Measurements from ENCODE around the gene HSD11B2. TPM values are rescaled to one million over a fixed set of nuclear protein-coding genes. Genes with fewer than 3 reads are reported as not detected.

HSD11B2 gene
- total RNA-seq, 1 experiment from 2014 or later: 9.7 TPM

DNA sequence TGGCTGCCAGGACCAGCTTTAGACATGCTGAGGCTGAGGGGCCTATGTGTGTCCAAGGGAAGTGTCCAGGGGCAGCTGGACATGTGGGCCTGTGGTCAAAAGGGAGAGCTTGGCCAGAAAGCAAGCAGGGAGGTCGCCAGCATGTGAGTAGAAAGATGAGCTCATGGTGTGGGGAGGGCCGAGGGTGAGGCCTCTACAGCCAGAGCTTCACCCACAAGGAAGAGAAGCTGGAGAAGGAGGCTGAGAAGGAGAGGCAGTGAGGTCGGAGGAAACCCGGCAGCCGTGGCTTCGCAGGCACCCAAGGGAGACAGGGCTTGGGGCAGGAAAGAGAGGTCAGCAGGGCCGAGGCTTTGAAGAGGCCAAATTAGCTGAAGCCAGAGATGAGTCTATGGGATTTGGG, 4.0 kb upstream of the HSD11B2 start:
- H3K27ac ChIP-seq (ENCODE audit: low read depth, low read length): no peak overlapping the region
- no peak overlapping the region for H2AFZ ChIP-seq (ENCODE audit: low read depth, low read length, poor library complexity, severe bottlenecking)
- no peak overlapping the region for H3K9ac ChIP-seq (ENCODE audit: low read length)
- H3K9me2 ChIP-seq (ENCODE audit: insufficient read depth): no peaks in the 10 kb centered on the region
- no peaks in the 10 kb centered on the region for H3K9me3 ChIP-seq (ENCODE audit: control insufficient read depth in 1 of 2, insufficient read depth in 1 of 2, low read depth in 1 of 2, low read length in 2 of 2)
- CTCF ChIA-PET: interaction anchor here (1.4 to 3.7 kb wide), 3 partner anchors 20 to 53 kb away, joined by 3 to 41 read pairs (median 16); no protein-coding TSS in a partner anchor
- POLR2A ChIA-PET: no interaction called here
- no TSS peak for BruUV-seq (replicated peaks)
- no peaks in the 10 kb centered on the region for H3K36me3 ChIP-seq (ENCODE audit: control insufficient read depth in 1 of 2, insufficient read depth in 2 of 2, low read length in 2 of 2)
- no peaks in the 10 kb centered on the region for H3K79me2 ChIP-seq (ENCODE audit: insufficient read depth, low read length)
- RAD21 ChIA-PET (ENCODE audit: low non-redundant PET in 1 of 2, low total read pairs in 2 of 2, uncharacterized antibody in 2 of 2, unreplicated experiment in 2 of 2): no interaction called here
- intact Hi-C loops (cut with micrococcal nuclease): no loop called here
- ATAC-seq: no peak
- DNase-seq (ENCODE audit: low read depth, low spot score): no peak
- H3K4me2 ChIP-seq (ENCODE audit: low read length): no peak overlapping the region
- TF ChIP-seq ZFX (IDR thresholded peaks at IDR 0.05) (no peak), CEBPB (IDR thresholded peaks at IDR 0.05; ENCODE audit: low read depth) (no peak), POLR2AphosphoS5 (IDR thresholded peaks at IDR 0.05; ENCODE audit: low read depth, low read length) (no peak), FOSL1 (IDR thresholded peaks at IDR 0.05; ENCODE audit: low read depth) (no peak), ZNF274 (IDR thresholded peaks at IDR 0.05; ENCODE audit: low read depth, low read length) (no peak), ELF1 (IDR thresholded peaks at IDR 0.05; ENCODE audit: borderline replicate concordance, low read depth) (no peak), SP1 (IDR thresholded peaks at IDR 0.05; ENCODE audit: low read depth) (no peak)
- TF ChIP-seq, protein P1, sequence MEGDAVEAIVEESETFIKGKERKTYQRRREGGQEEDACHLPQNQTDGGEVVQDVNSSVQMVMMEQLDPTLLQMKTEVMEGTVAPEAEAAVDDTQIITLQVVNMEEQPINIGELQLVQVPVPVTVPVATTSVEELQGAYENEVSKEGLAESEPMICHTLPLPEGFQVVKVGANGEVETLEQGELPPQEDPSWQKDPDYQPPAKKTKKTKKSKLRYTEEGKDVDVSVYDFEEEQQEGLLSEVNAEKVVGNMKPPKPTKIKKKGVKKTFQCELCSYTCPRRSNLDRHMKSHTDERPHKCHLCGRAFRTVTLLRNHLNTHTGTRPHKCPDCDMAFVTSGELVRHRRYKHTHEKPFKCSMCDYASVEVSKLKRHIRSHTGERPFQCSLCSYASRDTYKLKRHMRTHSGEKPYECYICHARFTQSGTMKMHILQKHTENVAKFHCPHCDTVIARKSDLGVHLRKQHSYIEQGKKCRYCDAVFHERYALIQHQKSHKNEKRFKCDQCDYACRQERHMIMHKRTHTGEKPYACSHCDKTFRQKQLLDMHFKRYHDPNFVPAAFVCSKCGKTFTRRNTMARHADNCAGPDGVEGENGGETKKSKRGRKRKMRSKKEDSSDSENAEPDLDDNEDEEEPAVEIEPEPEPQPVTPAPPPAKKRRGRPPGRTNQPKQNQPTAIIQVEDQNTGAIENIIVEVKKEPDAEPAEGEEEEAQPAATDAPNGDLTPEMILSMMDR (IDR thresholded peaks at IDR 0.05 in 2 of 3, conservative IDR thresholded peaks at IDR 0.05 in 1 of 3; ENCODE audit: borderline replicate concordance in 1 of 3, insufficient read depth in 1 of 3, low read depth in 2 of 3, low read length in 2 of 3): no peak
- H4K20me1 ChIP-seq (ENCODE audit: insufficient read depth): no peaks in the 10 kb centered on the region
- H3K4me3 ChIP-seq (replicated peaks in 1 of 2; ENCODE audit: low read depth in 1 of 2, low read length in 2 of 2): no peak overlapping the region
- peaks cover 3 to 36% of the 10 kb centered on the region in 2 experiments; a peak in 3 of 4 replicates for H3K4me1 ChIP-seq (ENCODE audit: control insufficient read depth in 1 of 2, insufficient read depth in 2 of 2, low read length in 2 of 2)
- H3K27me3 ChIP-seq (ENCODE audit: insufficient read depth, low read length): no peaks in the 10 kb centered on the region

Measured in HCT116 (cell line).